Islet precursor cell (in vitro differentiated cells): ENCODE data around the gene CILP.

Experiments
- DNase-seq: peaks from one replicate; pipeline ENCODE4 v3.0.0-alpha.2; 2018

CILP gene

GRCh38 chr15:65194826-65195547, 16.3 kb downstream of the CILP start:
- peak; percentile 50 for DNase-seq

GRCh38 chr15:65192016-65192415, 19.3 kb downstream of the CILP start:
- peak; percentile 12 for DNase-seq

- peak; percentile 59 for DNase-seq
These were observed 22.1 kb downstream of the CILP start for GRCh38 chr15:65189102-65189740.

GRCh38 chr15:65188472-65188871, 22.8 kb downstream of the CILP start:
- peak; percentile 18 for DNase-seq

GRCh38 chr15:65184868-65185717, 26.2 kb downstream of the CILP start, which contains the start of gene CLPX:
CLPX (minus strand) TSS chr15:65185342; CDS start chr15:65185153, 189 bp downstream.
- peak; percentile 95 for DNase-seq

- DNase-seq, result peak; percentile 83
These were observed 26.9 kb downstream of the CILP start for GRCh38 chr15:65184305-65184867.

- DNase-seq, result no peak
These were observed 27.5 kb downstream of the CILP start for GRCh38 chr15:65183865-65184159.

- DNase-seq, result peak; percentile 17
These were observed 28.7 kb downstream of the CILP start for GRCh38 chr15:65182538-65182937.

GRCh38 chr15:65181582-65182353, 29.5 kb downstream of the CILP start:
- peak; percentile 2 for DNase-seq

- no peak for DNase-seq
These were observed 31.1 kb downstream of the CILP start for GRCh38 chr15:65180167-65180566.

GRCh38 chr15:65177901-65178300, 33.4 kb downstream of the CILP start:
- no peak for DNase-seq

GRCh38 chr15:65176056-65176455, 35.2 kb downstream of the CILP start:
- DNase-seq, result no peak

- DNase-seq, result no peak
These were observed 35.8 kb downstream of the CILP start for GRCh38 chr15:65175511-65175910.

- no peak for DNase-seq
These were observed 36.8 kb downstream of the CILP start for GRCh38 chr15:65174509-65174908.

- no peak for DNase-seq
These were observed 38.7 kb downstream of the CILP start for GRCh38 chr15:65172531-65172930.

GRCh38 chr15:65171428-65171827, 39.8 kb downstream of the CILP start:
- DNase-seq, result no peak

- DNase-seq, result no peak
These were observed 45.4 kb downstream of the CILP start for GRCh38 chr15:65165875-65166274.

- DNase-seq, result no peak
These were observed 47.1 kb downstream of the CILP start for GRCh38 chr15:65164139-65164538.

- DNase-seq, result no peak
These were observed 48.2 kb downstream of the CILP start for GRCh38 chr15:65163041-65163440.

- no peak for DNase-seq
These were observed 54.6 kb downstream of the CILP start for GRCh38 chr15:65156692-65157091.

GRCh38 chr15:65154720-65155119, 56.6 kb downstream of the CILP start:
- DNase-seq, result no peak

GRCh38 chr15:65147902-65148301, 63.4 kb downstream of the CILP start:
- no peak for DNase-seq

GRCh38 chr15:65146438-65146837, 64.8 kb downstream of the CILP start:
- DNase-seq, result no peak
